HepG2 (cell line): ENCODE results near the gene PDHA1. TPM values are rescaled to one million over a fixed set of nuclear protein-coding genes. Genes with fewer than 3 reads are reported as not detected.

ENCODE experiments used
- ATAC-seq: fragments of 200-7000 bp; cut with Tn5 transposase; 3 replicates; pipeline ENCODE4 v1.9.1; 2020; ENCODE audit warnings: mild to moderate bottlenecking, moderate library complexity
- BruUV-seq: library from RNA; stranded (reverse); fragments of 400-500 nt; replicated peaks from 2 replicates; lab custom pipeline; 2021; lab: Mats Ljungman, UMichigan
- CTCF ChIA-PET: fragments of 300-600 bp; formaldehyde crosslinking; extraction: SDS; loops from one replicate; lab custom pipeline; 2021; ENCODE audit warnings: low total read pairs, inconsistent platforms, low intra/inter-chr PET ratio; lab: Yijun Ruan, JAX
- POLR2A ChIA-PET: fragments of 350-600 bp; sonication (Branson Sonifier 250); formaldehyde crosslinking; loops from one replicate; lab custom pipeline; 2020; ENCODE audit warnings: antibody characterized with exemption, inconsistent platforms; lab: Yijun Ruan, JAX
- DNase-seq: peaks from one replicate; pipeline ENCODE4 v3.0.0-alpha.2; 2015; ENCODE audit warnings: low spot score
- FAIRE-seq: peaks from 3 replicates; lab custom pipeline; 2011; peaks lifted over from hg19 to GRCh38; lab: Jason Lieb, UNC
- H2AFZ ChIP-seq: one replicate; pipeline ENCODE4 v1.6.1; 2011; ENCODE audit warnings: low read length, inconsistent platforms
- H3K27ac ChIP-seq: fragments of 300-600 bp; 3 replicates; pipeline ENCODE4 v1.8.0; 2011; ENCODE audit warnings: mixed run types, mild to moderate bottlenecking, mixed read lengths, low read length, inconsistent platforms; ENCODE audit not compliant: insufficient read depth; ENCODE audit errors: extremely low read length
- H3K27me3 ChIP-seq, 2 experiments: fragments of 200-600 bp in 1 of 2; 2 replicates in 1 of 2; 3 replicates in 1 of 2; pipeline versions ENCODE4 v1.6.0 to v1.8.0; 2011; ENCODE audit warnings: low read length in 2 of 2, mild to moderate bottlenecking in 2 of 2, moderate library complexity in 2 of 2, inconsistent platforms in 1 of 2; ENCODE audit not compliant: insufficient read depth in 2 of 2, control insufficient read depth in 1 of 2
- H3K36me3 ChIP-seq, 2 experiments: fragments of 200-600 bp in 1 of 2; replicated peaks in 1 of 2; 2 replicates in 1 of 2; 3 replicates in 1 of 2; pipeline versions ENCODE4 v1.5.1 to v1.8.0; 2011; ENCODE audit warnings: low read length in 2 of 2, inconsistent platforms in 1 of 2; ENCODE audit not compliant: insufficient read depth in 2 of 2, control insufficient read depth in 1 of 2
- H3K4me1 ChIP-seq: 2 replicates; pipeline ENCODE4 v1.5.1; 2012; ENCODE audit warnings: low read length, inconsistent platforms; ENCODE audit not compliant: insufficient read depth
- H3K4me2 ChIP-seq: 2 replicates; pipeline ENCODE4 v1.6.0; 2011; ENCODE audit warnings: low read depth, low read length, inconsistent platforms
- H3K4me3 ChIP-seq, 3 experiments: fragments of 200-600 bp in 1 of 3; sonication (generic), shearing (Covaris generic) in 1 of 3; replicated peaks in 1 of 3; 2 replicates each; pipeline ENCODE4 v1.5.1; 2011 to 2016; ENCODE audit warnings: low read length in 3 of 3, inconsistent platforms in 2 of 3, low read depth in 2 of 3, mild to moderate bottlenecking in 2 of 3, control low read depth in 1 of 3, mixed read lengths in 1 of 3; ENCODE audit not compliant: insufficient read depth in 1 of 3
- H3K79me2 ChIP-seq: one replicate; pipeline ENCODE4 v1.6.1; 2011; ENCODE audit warnings: low read length, inconsistent platforms; ENCODE audit not compliant: insufficient read depth
- H3K9ac ChIP-seq: 2 replicates; pipeline ENCODE4 v1.6.0; 2011; ENCODE audit warnings: mild to moderate bottlenecking, low read depth, low read length, inconsistent platforms; ENCODE audit not compliant: insufficient read depth
- H3K9me3 ChIP-seq: 2 replicates; pipeline ENCODE4 v1.5.1; 2012; ENCODE audit warnings: mild to moderate bottlenecking, low read length
- H4K20me1 ChIP-seq: 2 replicates; pipeline ENCODE4 v1.6.0; 2011; ENCODE audit warnings: inconsistent platforms, mild to moderate bottlenecking, low read length, moderate library complexity; ENCODE audit not compliant: insufficient read depth
- BRF2 ChIP-seq: sonication (generic); formaldehyde crosslinking; IDR thresholded peaks from 2 replicates; pipeline ENCODE4 v1.8.1; 2022; ENCODE audit warnings: mild to moderate bottlenecking, missing genetic modification reagents
- DR1 ChIP-seq: sonication (generic); formaldehyde crosslinking; IDR thresholded peaks from 2 replicates; pipeline ENCODE4 v1.8.0; 2021; ENCODE audit warnings: mild to moderate bottlenecking, missing genetic modification reagents, inconsistent platforms
- HCFC1 ChIP-seq: fragments of 150-350 bp; IDR thresholded peaks from 2 replicates; pipeline ENCODE4 v1.6.1; 2014; ENCODE audit warnings: low read depth, low read length
- JUN ChIP-seq: sonication (generic); formaldehyde crosslinking; IDR thresholded peaks from 2 replicates; pipeline ENCODE4 v1.4.0; 2020; ENCODE audit warnings: mild to moderate bottlenecking, missing genetic modification reagents
- KAT7 ChIP-seq: IDR thresholded peaks from 2 replicates; pipeline ENCODE4 v1.6.1; 2018; ENCODE audit warnings: borderline replicate concordance, missing compliant biosample characterization
- NCOA1 ChIP-seq: sonication (generic); formaldehyde crosslinking; IDR thresholded peaks from 2 replicates; pipeline ENCODE4 v1.9.0; 2021; ENCODE audit warnings: missing genetic modification reagents
- NFYB ChIP-seq: sonication (generic); formaldehyde crosslinking; IDR thresholded peaks from 2 replicates; pipeline ENCODE4 v1.4.0; 2020; ENCODE audit warnings: missing genetic modification reagents
- PLSCR1 ChIP-seq: sonication (generic); formaldehyde crosslinking; IDR thresholded peaks from 2 replicates; pipeline ENCODE4 v1.5.0; 2020; ENCODE audit warnings: missing genetic modification reagents, mild to moderate bottlenecking, borderline replicate concordance
- YY1 ChIP-seq: IDR thresholded peaks from 2 replicates; pipeline ENCODE4 v1.6.1; 2011; ENCODE audit warnings: low read length, low read depth, moderate library complexity, mild to moderate bottlenecking; ENCODE audit not compliant: insufficient read depth, insufficient replicate concordance
- ZNF292 ChIP-seq: sonication (generic); formaldehyde crosslinking; IDR thresholded peaks from 2 replicates; pipeline ENCODE4 v1.8.1; 2022; ENCODE audit warnings: mild to moderate bottlenecking, low read depth, missing genetic modification reagents, borderline replicate concordance
- ZNF569 ChIP-seq: sonication (generic); formaldehyde crosslinking; IDR thresholded peaks from 2 replicates; pipeline ENCODE4 v1.5.0; 2020; ENCODE audit warnings: mild to moderate bottlenecking, missing genetic modification reagents, moderate library complexity, borderline replicate concordance
- ZNF607 ChIP-seq: sonication (generic); formaldehyde crosslinking; IDR thresholded peaks from 2 replicates; pipeline ENCODE4 v1.5.1; 2020; ENCODE audit warnings: missing genetic modification reagents, mild to moderate bottlenecking, borderline replicate concordance
- WGBS: methylation state at CpG from one replicate; pipeline ENCODE4 v1.1.6; 2017; ENCODE audit warnings: low lambda C conversion rate; 5-methylcytosine and 5-hydroxymethylcytosine counted together
- in situ Hi-C: cut with HindIII; loops from 2 replicates; pipeline ENCODE4 v1.10.0; 2017; ENCODE audit warnings: low pct_unique_long_range_greater_than_20kb; ENCODE audit not compliant: extremely low pct_ligation_motif_present
- intact Hi-C: fragments of 100-400 bp; cut with micrococcal nuclease; formaldehyde crosslinking; loops from one replicate; pipeline ENCODE4 v1.10.0; 2022; ENCODE audit not compliant: unreplicated experiment
- polyA plus RNA-seq, 8 experiments: library from polyadenylated mRNA; depleted of rRNA in 3 of 8; stranded (reverse) in 7 of 8; unstranded in 1 of 8; fragments of >200 nt; fragmentation: Illumina TruSeq in 4 of 8; extraction: Trizol in 4 of 8; gene quantifications; 2 replicates each; pipeline versions ENCODE4 v1.2.1 to v1.2.3, GENCODE V29; 2011 to 2016; ENCODE audit warnings: low read depth in 4 of 8, missing spikeins in 1 of 8, mixed read lengths in 1 of 8; ENCODE audit not compliant: insufficient read depth in 1 of 8
- total RNA-seq, 5 experiments: library from RNA; depleted of rRNA; stranded (reverse); fragments of >200 nt; fragmentation: Illumina TruSeq; extraction: Trizol; gene quantifications; 2 replicates each; pipeline ENCODE4 v1.2.3, GENCODE V29; 2016; ENCODE audit warnings: low read depth in 1 of 5
- TF ChIP-seq, protein P1 (sequence below): sonication (generic); formaldehyde crosslinking; IDR thresholded peaks from 2 replicates; pipeline ENCODE4 v1.4.0; 2020; ENCODE audit warnings: missing genetic modification reagents
- TF ChIP-seq, protein P2 (sequence below): sonication (generic); formaldehyde crosslinking; IDR thresholded peaks from 2 replicates; pipeline ENCODE4; 2020; ENCODE audit warnings: missing genetic modification reagents, mild to moderate bottlenecking, borderline replicate concordance
- TF ChIP-seq, protein P3 (sequence below): sonication (generic); formaldehyde crosslinking; IDR thresholded peaks from 2 replicates; pipeline ENCODE4 v1.5.1; 2020; ENCODE audit warnings: mild to moderate bottlenecking, missing genetic modification reagents, moderate library complexity

Gene PDHA1
- total and polyA plus RNA-seq, 2 of the 13 experiments (the other 11 are each of a cell fraction or from before 2014, with no cell fraction given) = 177 to 249 TPM

DNA sequence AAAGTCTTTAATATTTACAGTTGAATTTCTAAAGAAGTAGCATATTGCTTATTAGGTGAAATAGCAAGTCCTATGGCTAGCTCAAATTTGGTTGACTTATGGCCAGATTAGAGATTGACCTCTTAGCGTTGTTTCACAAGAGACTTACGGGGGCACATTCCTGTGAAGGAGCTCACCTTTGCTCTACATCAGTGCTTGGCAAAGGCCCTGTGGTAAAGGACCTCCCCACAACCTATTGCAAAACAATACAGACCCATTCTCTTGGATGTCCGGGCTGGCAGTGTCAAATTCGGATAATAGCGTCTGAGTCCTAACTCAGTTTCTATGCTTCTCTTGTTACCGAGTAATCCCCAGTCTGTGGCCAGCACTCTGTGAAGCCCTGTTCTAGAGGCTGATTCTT is 10.9 kb downstream of the PDHA1 start:
- no peak for DNase-seq
- Histone ChIP-seq H3K36me3 (peaks cover 5 to 67% of the 10 kb centered on the region in 2 experiments), H3K27me3 (no peaks in the 10 kb centered on the region), H3K27ac (no peak overlapping the region), H2AFZ (no peak overlapping the region), H3K9me3 (no peaks in the 10 kb centered on the region), H3K4me3 (no peak overlapping the region), H3K9ac (no peak overlapping the region), H3K79me2 (no peaks in the 10 kb centered on the region), H4K20me1 (no peaks in the 10 kb centered on the region), H3K4me1 (no peaks in the 10 kb centered on the region), H3K4me2 (no peak overlapping the region)
- ATAC-seq = no peak
- ChIA-PET POLR2A (no interaction called here), CTCF (no interaction called here)
- in situ Hi-C loops (no loop called here), intact Hi-C loops (no loop called here)
- FAIRE-seq = no peak
- WGBS = 75% methylated on average over 2 of the region's 6 CpGs
- TF ChIP-seq NCOA1 (CRISPR knock-in tag) (no peak), BRF2 (no peak), HCFC1 (no peak), ZNF569 (CRISPR knock-in tag) (no peak), JUN (CRISPR knock-in tag) (no peak), KAT7 (CRISPR knock-in tag) (no peak), NFYB (no peak), ZNF292 (CRISPR knock-in tag) (no peak), DR1 (CRISPR knock-in tag) (no peak), PLSCR1 (no peak), ZNF607 (no peak), YY1 (no peak)
- TF ChIP-seq, protein P1, sequence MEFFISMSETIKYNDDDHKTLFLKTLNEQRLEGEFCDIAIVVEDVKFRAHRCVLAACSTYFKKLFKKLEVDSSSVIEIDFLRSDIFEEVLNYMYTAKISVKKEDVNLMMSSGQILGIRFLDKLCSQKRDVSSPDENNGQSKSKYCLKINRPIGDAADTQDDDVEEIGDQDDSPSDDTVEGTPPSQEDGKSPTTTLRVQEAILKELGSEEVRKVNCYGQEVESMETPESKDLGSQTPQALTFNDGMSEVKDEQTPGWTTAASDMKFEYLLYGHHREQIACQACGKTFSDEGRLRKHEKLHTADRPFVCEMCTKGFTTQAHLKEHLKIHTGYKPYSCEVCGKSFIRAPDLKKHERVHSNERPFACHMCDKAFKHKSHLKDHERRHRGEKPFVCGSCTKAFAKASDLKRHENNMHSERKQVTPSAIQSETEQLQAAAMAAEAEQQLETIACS = no peak
- TF ChIP-seq, protein P2, sequence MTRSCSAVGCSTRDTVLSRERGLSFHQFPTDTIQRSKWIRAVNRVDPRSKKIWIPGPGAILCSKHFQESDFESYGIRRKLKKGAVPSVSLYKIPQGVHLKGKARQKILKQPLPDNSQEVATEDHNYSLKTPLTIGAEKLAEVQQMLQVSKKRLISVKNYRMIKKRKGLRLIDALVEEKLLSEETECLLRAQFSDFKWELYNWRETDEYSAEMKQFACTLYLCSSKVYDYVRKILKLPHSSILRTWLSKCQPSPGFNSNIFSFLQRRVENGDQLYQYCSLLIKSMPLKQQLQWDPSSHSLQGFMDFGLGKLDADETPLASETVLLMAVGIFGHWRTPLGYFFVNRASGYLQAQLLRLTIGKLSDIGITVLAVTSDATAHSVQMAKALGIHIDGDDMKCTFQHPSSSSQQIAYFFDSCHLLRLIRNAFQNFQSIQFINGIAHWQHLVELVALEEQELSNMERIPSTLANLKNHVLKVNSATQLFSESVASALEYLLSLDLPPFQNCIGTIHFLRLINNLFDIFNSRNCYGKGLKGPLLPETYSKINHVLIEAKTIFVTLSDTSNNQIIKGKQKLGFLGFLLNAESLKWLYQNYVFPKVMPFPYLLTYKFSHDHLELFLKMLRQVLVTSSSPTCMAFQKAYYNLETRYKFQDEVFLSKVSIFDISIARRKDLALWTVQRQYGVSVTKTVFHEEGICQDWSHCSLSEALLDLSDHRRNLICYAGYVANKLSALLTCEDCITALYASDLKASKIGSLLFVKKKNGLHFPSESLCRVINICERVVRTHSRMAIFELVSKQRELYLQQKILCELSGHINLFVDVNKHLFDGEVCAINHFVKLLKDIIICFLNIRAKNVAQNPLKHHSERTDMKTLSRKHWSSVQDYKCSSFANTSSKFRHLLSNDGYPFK (CRISPR knock-in tag) = no peak
- TF ChIP-seq, protein P3, sequence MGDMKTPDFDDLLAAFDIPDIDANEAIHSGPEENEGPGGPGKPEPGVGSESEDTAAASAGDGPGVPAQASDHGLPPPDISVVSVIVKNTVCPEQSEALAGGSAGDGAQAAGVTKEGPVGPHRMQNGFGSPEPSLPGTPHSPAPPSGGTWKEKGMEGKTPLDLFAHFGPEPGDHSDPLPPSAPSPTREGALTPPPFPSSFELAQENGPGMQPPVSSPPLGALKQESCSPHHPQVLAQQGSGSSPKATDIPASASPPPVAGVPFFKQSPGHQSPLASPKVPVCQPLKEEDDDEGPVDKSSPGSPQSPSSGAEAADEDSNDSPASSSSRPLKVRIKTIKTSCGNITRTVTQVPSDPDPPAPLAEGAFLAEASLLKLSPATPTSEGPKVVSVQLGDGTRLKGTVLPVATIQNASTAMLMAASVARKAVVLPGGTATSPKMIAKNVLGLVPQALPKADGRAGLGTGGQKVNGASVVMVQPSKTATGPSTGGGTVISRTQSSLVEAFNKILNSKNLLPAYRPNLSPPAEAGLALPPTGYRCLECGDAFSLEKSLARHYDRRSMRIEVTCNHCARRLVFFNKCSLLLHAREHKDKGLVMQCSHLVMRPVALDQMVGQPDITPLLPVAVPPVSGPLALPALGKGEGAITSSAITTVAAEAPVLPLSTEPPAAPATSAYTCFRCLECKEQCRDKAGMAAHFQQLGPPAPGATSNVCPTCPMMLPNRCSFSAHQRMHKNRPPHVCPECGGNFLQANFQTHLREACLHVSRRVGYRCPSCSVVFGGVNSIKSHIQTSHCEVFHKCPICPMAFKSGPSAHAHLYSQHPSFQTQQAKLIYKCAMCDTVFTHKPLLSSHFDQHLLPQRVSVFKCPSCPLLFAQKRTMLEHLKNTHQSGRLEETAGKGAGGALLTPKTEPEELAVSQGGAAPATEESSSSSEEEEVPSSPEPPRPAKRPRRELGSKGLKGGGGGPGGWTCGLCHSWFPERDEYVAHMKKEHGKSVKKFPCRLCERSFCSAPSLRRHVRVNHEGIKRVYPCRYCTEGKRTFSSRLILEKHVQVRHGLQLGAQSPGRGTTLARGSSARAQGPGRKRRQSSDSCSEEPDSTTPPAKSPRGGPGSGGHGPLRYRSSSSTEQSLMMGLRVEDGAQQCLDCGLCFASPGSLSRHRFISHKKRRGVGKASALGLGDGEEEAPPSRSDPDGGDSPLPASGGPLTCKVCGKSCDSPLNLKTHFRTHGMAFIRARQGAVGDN (CRISPR knock-in tag) = no peak
- no TSS peak for BruUV-seq
